Stomach (tissue), 9 donors: ENCODE measurements around the gene KIF17. TPM values are rescaled to one million over a fixed set of nuclear protein-coding genes. Genes with fewer than 3 reads are reported as not detected.

Experiments
- DNase-seq, 2 donors: peaks; one replicate each; pipeline versions ENCODE4 v3.0.0 to v3.0.0-alpha.2; 2013 to 2019
- H3K27ac ChIP-seq, 5 donors: fragments of 200-600 bp in 4 of 5; sonication (generic) in 4 of 5; one replicate each; pipeline ENCODE4 v1.5.1; 2013 to 2019; ENCODE audit warnings: mild to moderate bottlenecking in 1 of 5, moderate library complexity in 1 of 5
- H3K27me3 ChIP-seq, 3 donors: fragments of 200-600 bp; sonication (generic); one replicate each; pipeline ENCODE4 v1.5.1; 2017 to 2019; ENCODE audit warnings: mixed run types in 1 of 3
- H3K36me3 ChIP-seq, 4 donors: fragments of 200-600 bp; sonication (generic); 1 replicate in 3 of 4; 2 replicates in 1 of 4; pipeline ENCODE4 v1.5.1; 2016 to 2019
- H3K4me1 ChIP-seq, 4 donors: fragments of 200-600 bp; sonication (generic); one replicate each; pipeline ENCODE4 v1.5.1; 2016 to 2019
- H3K4me3 ChIP-seq, 4 donors: fragments of 200-600 bp; sonication (generic) in 3 of 4; one replicate each; pipeline ENCODE4 v1.5.1; 2016 to 2019; ENCODE audit warnings: mild to moderate bottlenecking in 1 of 4
- H3K9me3 ChIP-seq, 4 donors: fragments of 200-600 bp; sonication (generic); one replicate each; pipeline ENCODE4 v1.5.1; 2016 to 2019
- EP300 ChIP-seq: sonication (generic); formaldehyde crosslinking; IDR thresholded peaks from one replicate; pipeline ENCODE4 v1.6.1; 2017; ENCODE audit warnings: antibody characterized with exemption
- POLR2A ChIP-seq, 4 donors: fragments of 450-650 bp; IDR thresholded peaks; one replicate each; pipeline ENCODE4 v1.6.1; 2016; ENCODE audit warnings: antibody characterized with exemption in 4 of 4, control low read depth in 2 of 4, mild to moderate bottlenecking in 1 of 4, moderate library complexity in 1 of 4
- POLR2AphosphoS5 ChIP-seq, 3 donors: sonication (generic); formaldehyde crosslinking; IDR thresholded peaks; one replicate each; pipeline ENCODE4 v1.6.1; 2016; ENCODE audit warnings: antibody characterized with exemption in 3 of 3
- WGBS, 5 donors: extraction: QIAGEN DNeasy Blood & Tissue Kit in 3 of 5; methylation state at CpG; one replicate each; pipeline versions ENCODE4 v1.1.5 to v1.1.7; 2013 to 2018; 5-methylcytosine and 5-hydroxymethylcytosine counted together
- intact Hi-C: fragments of 100-400 bp; cut with DNase I; formaldehyde crosslinking; loops from one replicate; pipeline ENCODE4 v1.15.1; 2023; ENCODE audit warnings: low total_unique reads
- polyA plus RNA-seq, 3 donors: library from polyadenylated mRNA; stranded (reverse); fragments of 200-250 nt; gene quantifications; one replicate each; pipeline ENCODE4 v1.2.3, GENCODE V29; 2013
- total RNA-seq, 5 donors: library from RNA; depleted of rRNA; stranded (reverse); fragments of >200 nt; gene quantifications; one replicate each; pipeline versions ENCODE4 v1.1.0 to v1.2.3, GENCODE V29; 2014 to 2016
- TF ChIP-seq, protein P1 (sequence below), 7 experiments: fragments of 450-650 bp in 4 of 7; fragments of 200-600 bp in 3 of 7; sonication (generic) in 3 of 7; IDR thresholded peaks; one replicate each; pipeline ENCODE4 v1.5.1; 2016 to 2019; ENCODE audit warnings: antibody characterized with exemption in 7 of 7, control low read depth in 2 of 7, mild to moderate bottlenecking in 1 of 7
- donor health status: healthy with polysubstance abuse.
- donor health status: Bipolar disorder and iron deficiency.
- donor health status: healthy.

The KIF17 gene
- total and polyA plus RNA-seq, 8 donors = 0.56 to 1.5 (median 1.3) TPM; not detected in 3

DNA sequence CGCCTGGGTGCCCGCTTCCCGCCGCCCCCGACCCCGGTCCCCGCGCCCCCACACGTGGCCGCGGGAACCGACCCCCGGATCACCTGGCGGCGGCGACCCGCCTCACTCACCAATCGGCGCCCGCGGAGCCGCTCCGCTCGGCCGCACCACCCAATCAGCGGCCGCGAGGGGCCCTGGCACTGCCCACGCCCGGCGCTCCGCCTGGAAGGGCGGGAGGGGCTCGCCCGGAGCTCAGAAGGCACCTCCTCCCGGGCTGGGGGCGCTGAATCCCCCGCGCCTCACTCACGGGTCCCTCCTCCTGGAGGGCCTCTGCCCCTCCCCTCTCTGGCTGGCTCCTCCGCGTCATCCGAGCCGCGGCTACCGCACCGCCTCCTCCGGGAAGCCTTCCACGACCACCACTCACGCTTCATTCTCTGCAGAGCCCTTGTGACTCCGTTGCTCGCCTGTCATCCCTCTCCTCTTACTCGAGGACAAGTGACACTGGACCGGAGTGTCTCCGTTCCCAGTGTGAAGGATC is 14.3 kb upstream of the KIF17 start:
- 1 to 2% (median 1%) methylated on average over 32 to 55 of the region's 55 CpGs for WGBS, 5 donors
- intact Hi-C loops = no loop called here
- Histone ChIP-seq H3K27me3 (peaks cover 0 to 55% (median 51%) of the 10 kb centered on the region in 3 donors), H3K4me1 (peaks cover 26 to 42% (median 28%) of the 10 kb centered on the region in 4 donors), H3K36me3 (peaks cover 0 to 9% (median 1%) of the 10 kb centered on the region in 4 donors), H3K27ac (peak overlapping the region in 2 of 5 donors; percentile 67 to 74), H3K9me3 (no peaks in the 10 kb centered on the region), H3K4me3 (peak overlapping the region; percentile 58 to 65 (median 60))
- no peak for TF ChIP-seq EP300
- peak; percentile 62 to 86 for DNase-seq

DNA sequence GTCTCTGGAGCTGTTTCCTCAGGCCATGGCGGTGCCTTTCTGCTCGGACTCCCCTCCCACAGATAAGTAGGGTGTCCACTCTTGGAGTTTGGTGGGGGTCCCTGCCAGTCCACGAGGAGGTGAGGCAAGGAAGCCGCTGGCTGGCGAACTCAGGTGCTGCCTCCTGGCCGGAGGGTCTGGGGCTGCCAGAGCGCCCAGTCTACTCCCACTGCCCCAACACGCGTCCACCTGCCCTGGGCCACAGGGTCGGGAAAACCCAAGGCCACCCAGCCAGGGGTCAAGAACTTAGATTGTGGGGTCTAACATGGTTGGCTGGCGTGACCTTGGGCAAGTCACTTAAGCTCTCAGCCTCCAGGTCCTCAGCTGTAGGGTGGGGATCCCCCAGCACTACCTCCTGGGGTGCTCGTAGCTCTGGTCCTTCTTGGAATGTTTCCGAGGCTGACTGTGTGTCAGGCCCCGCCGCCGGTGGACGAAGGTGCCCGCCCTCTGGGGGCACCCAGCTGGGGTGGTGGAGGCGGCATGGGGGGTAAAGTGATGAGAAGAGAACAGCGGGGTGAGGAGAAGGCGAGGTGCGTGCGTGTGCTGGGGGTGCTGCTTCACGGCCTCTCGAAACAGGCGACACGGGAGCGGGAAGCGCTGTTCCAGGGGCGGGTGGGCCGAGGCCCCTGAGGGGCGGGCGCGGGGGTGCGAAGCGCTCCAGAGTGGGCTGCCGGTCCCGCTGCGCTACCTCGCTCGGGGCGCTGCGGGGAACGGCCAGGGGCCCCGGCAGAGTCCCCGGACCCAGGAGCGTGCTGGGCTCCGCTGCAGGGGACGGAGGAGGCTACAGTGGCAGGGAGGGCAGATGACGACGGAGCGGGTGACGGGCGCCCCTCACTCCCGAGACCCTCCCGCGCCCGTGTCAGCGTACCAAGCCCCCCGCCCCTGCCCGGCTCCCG is 13.5 kb upstream of the KIF17 start:
- 14 to 30% (median 21%) methylated on average over 27 to 58 of the region's 62 CpGs for WGBS, 5 donors
- Histone ChIP-seq H3K27me3 (peaks cover 0 to 55% (median 51%) of the 10 kb centered on the region in 3 donors), H3K9me3 (no peaks in the 10 kb centered on the region), H3K4me3 (peak overlapping the region; percentile 58 to 65 (median 60)), H3K4me1 (peaks cover 26 to 42% (median 28%) of the 10 kb centered on the region in 4 donors), H3K36me3 (peaks cover 0 to 1% (median 0%) of the 10 kb centered on the region in 4 donors), H3K27ac (peak overlapping the region in 1 of 5 donors; percentile 74)
- TF ChIP-seq EP300 = no peak
- intact Hi-C loops = no loop called here
- DNase-seq = no peak

DNA sequence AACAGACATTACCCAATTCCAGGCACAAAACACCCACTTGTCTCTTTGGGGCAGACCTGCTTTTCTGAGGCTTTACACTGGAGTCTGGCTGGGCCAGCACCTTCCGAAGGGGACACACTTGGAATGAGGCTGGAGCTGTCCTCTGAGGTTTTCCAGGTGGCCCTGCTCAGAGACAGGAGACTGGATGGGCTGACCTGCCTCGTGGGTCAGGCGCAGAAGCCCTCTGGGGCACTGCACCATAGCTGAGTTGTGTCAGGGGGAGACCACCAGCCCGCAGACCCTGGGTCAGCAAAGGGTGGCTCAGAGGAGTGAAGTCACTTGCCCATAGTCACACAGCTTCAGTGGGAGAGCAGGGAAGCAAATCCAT is 12.9 kb upstream of the KIF17 start:
- peaks cover 26 to 42% (median 28%) of the 10 kb centered on the region in 4 donors for H3K4me1 ChIP-seq
- no peaks in the 10 kb centered on the region for H3K36me3 ChIP-seq
- H3K9me3 ChIP-seq = no peaks in the 10 kb centered on the region
- H3K4me3 ChIP-seq = peak overlapping the region in 1 of 4 donors; percentile 58
- 31 to 73% (median 62%) methylated on average over 3 to 4 of the region's 4 CpGs for WGBS, 5 donors
- intact Hi-C loops = no loop called here
- TF ChIP-seq POLR2A (IDR thresholded peaks at IDR 0.05) = no peak
- no peak for TF ChIP-seq POLR2AphosphoS5 (IDR thresholded peaks at IDR 0.05)
- TF ChIP-seq, protein P1, sequence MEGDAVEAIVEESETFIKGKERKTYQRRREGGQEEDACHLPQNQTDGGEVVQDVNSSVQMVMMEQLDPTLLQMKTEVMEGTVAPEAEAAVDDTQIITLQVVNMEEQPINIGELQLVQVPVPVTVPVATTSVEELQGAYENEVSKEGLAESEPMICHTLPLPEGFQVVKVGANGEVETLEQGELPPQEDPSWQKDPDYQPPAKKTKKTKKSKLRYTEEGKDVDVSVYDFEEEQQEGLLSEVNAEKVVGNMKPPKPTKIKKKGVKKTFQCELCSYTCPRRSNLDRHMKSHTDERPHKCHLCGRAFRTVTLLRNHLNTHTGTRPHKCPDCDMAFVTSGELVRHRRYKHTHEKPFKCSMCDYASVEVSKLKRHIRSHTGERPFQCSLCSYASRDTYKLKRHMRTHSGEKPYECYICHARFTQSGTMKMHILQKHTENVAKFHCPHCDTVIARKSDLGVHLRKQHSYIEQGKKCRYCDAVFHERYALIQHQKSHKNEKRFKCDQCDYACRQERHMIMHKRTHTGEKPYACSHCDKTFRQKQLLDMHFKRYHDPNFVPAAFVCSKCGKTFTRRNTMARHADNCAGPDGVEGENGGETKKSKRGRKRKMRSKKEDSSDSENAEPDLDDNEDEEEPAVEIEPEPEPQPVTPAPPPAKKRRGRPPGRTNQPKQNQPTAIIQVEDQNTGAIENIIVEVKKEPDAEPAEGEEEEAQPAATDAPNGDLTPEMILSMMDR (IDR thresholded peaks at IDR 0.05) = no peak
- TF ChIP-seq EP300 = no peak
- peaks cover 0 to 55% (median 51%) of the 10 kb centered on the region in 3 donors for H3K27me3 ChIP-seq
- H3K27ac ChIP-seq = no peak overlapping the region
- DNase-seq = no peak

DNA sequence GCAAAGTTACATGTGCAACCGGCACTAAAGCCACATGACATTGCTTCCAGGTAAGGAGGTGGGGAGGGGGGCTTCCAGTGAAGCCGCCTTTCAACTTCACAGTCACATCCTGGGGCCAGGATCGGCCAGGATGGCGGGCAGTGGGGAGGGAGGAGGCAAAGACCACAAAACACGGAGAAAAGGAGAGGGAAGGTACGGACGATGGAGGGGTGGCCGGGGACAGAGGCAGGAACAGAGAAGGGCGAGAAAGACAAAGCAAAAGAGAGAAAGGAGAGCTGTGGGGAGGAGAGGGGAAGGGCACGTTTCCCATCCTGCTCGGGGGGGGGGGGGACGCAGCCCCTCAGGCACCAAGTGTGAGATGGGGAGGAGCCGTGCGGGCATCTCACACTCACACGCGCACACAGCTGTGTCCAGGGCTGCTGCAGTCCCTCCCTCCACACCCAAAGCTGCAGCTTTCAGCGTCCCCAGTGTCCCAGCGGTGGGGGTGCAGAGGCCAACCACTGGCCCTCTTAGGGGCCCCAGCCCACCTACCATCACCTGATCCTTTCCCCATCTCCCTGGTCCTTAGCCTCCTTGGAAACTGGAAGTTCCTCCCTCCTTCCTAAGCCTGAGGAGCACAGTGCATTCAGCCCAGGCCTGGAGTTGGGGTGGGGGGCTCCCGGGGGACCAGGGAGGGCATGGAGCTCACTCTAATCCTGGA is 12.3 kb upstream of the KIF17 start:
- H3K27me3 ChIP-seq = peaks cover 0 to 55% (median 51%) of the 10 kb centered on the region in 3 donors
- TF ChIP-seq POLR2A (IDR thresholded peaks at IDR 0.05) = no peak
- no peak for TF ChIP-seq POLR2AphosphoS5 (IDR thresholded peaks at IDR 0.05)
- no peak for TF ChIP-seq EP300
- TF ChIP-seq, protein P1 (IDR thresholded peaks at IDR 0.05) = no peak
- no peak overlapping the region for H3K4me3 ChIP-seq
- no peaks in the 10 kb centered on the region for H3K9me3 ChIP-seq
- intact Hi-C loops = no loop called here
- no peaks in the 10 kb centered on the region for H3K36me3 ChIP-seq
- peaks cover 26 to 42% (median 28%) of the 10 kb centered on the region in 4 donors for H3K4me1 ChIP-seq
- H3K27ac ChIP-seq = no peak overlapping the region
- WGBS, 5 donors = 11 to 17% (median 15%) methylated on average over 16 to 19 of the region's 19 CpGs
- no peak for DNase-seq
